ENCODE measurements around the gene TBL1X.

GRCh38 chrX:9596837-9597236 lies 132.0 kb downstream of the TBL1X start:
- no peak for TF ChIP-seq TAF1 (IDR thresholded peaks at IDR 0.05; ENCODE audit: borderline replicate concordance, insufficient read depth, low read length)
- no peak for TF ChIP-seq REST (IDR thresholded peaks at IDR 0.05; ENCODE audit: insufficient read depth in 1 of 2, low read depth in 2 of 2, low read length in 2 of 2)
- TF ChIP-seq POLR2AphosphoS5 (IDR thresholded peaks at IDR 0.05; ENCODE audit: low read depth, low read length), result no peak
- no peak for TF ChIP-seq SIN3A (IDR thresholded peaks at IDR 0.05; ENCODE audit: borderline replicate concordance, insufficient read depth, low read length)
